ENCODE data around the gene ARL5A. TPM values are rescaled to one million over a fixed set of nuclear protein-coding genes. Genes with fewer than 3 reads are reported as not detected.
A peak's percentile ranks its signal among the peaks of the same experiment; 100 is the strongest.

ARL5A gene
- total RNA-seq, 2 donors from 2014 or later, result 21.3 to 21.4 TPM

DNA sequence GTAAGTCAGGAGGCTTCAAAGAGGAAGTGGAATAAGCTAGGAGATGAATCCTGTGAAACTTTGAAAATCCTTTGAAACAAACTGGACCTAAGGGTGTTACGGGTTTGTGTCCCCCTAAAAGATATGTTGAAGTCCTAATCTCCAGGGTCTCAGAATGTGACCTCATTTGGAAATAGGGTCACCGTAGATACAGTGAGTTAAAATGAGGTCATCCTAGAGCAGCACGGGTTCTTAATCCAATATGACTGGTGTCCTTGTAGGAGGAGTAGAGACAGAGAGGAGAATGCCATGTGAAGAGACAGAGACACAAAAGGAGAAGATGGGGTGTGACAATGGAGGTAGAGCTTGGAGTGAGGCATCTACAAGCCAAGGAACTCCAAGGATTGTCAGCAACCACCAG, 67.0 kb downstream of the ARL5A start:
- Histone ChIP-seq H3K27me3 (no peaks in the 10 kb centered on the region), H3K27ac (no peak overlapping the region), H3K9me3 (no peaks in the 10 kb centered on the region), H3K4me3 (no peak overlapping the region), H3K36me3 (replicated peaks in 1 of 2; ENCODE audit: insufficient read depth in 1 of 2, low read depth in 2 of 2) (no peaks in the 10 kb centered on the region), H3K4me1 (peaks cover 10% of the 10 kb centered on the region)
- DNase-seq (no peak), ATAC-seq (no peak)
- intact Hi-C loops (cut with DNase I), result no loop called here
- TF ChIP-seq POLR2A (IDR thresholded peaks at IDR 0.05), result no peak
- TF ChIP-seq, protein P1, sequence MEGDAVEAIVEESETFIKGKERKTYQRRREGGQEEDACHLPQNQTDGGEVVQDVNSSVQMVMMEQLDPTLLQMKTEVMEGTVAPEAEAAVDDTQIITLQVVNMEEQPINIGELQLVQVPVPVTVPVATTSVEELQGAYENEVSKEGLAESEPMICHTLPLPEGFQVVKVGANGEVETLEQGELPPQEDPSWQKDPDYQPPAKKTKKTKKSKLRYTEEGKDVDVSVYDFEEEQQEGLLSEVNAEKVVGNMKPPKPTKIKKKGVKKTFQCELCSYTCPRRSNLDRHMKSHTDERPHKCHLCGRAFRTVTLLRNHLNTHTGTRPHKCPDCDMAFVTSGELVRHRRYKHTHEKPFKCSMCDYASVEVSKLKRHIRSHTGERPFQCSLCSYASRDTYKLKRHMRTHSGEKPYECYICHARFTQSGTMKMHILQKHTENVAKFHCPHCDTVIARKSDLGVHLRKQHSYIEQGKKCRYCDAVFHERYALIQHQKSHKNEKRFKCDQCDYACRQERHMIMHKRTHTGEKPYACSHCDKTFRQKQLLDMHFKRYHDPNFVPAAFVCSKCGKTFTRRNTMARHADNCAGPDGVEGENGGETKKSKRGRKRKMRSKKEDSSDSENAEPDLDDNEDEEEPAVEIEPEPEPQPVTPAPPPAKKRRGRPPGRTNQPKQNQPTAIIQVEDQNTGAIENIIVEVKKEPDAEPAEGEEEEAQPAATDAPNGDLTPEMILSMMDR (IDR thresholded peaks at IDR 0.05), result no peak
- 82 to 85% methylated on average over 3 of the region's 3 CpGs for WGBS, 2 donors

DNA sequence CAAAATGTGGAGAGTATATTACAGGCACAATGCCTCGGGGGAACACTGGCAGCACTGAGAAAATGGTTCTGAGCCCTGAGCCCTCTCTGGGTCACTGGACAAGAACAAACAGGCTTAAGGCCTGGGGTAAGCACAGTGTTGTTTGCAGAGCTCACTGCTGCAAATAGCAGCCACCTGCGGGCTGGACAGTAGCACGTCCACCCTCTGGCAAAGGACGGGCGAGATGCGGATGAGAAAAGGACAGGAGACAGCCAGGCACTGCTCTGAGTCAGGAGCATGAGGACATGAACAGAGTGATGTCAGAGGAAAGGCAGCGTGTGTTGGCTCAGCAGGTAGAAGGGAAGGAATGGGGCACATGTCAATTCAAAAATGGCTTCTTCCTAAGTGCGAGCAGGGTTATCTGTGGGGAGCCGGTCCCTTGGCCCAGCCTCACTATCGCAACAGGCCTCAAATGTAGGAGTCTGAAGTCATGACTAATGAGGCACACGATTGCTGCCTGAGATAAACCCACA, 68.0 kb downstream of the ARL5A start:
- Histone ChIP-seq H3K4me1 (peaks cover 10% of the 10 kb centered on the region), H3K4me3 (no peak overlapping the region), H3K27me3 (no peaks in the 10 kb centered on the region), H3K27ac (no peak overlapping the region), H3K9me3 (no peaks in the 10 kb centered on the region), H3K36me3 (replicated peaks in 1 of 2; ENCODE audit: insufficient read depth in 1 of 2, low read depth in 2 of 2) (no peaks in the 10 kb centered on the region)
- ATAC-seq, result no peak
- 88 to 89% methylated on average over 11 of the region's 11 CpGs for WGBS, 2 donors
- intact Hi-C loops (cut with DNase I), result no loop called here
- no peak for TF ChIP-seq POLR2A (IDR thresholded peaks at IDR 0.05)
- TF ChIP-seq, protein P1 (IDR thresholded peaks at IDR 0.05), result no peak
- no peak for DNase-seq

DNA sequence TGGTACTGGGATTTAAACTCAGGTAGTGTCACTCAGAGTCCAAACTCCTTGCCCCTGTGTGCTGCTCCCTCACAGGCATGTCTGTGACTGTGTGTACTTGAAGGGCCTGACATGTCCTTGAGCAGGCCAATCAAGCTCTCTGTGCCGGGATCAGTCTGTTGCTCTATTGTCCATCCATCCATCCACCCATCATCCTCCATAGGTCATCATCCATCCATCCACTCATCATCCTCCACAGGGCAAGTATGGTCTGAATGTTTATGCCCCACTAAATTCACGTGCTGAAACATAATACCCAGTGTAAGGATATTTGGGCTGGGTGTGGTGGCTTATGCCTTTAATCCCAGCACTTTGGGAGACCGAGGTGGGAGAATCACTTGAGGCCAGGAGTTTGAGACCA, 69.5 kb downstream of the ARL5A start:
- H3K27me3 ChIP-seq, result no peaks in the 10 kb centered on the region
- no peak overlapping the region for H3K4me3 ChIP-seq
- DNase-seq, result no peak
- H3K36me3 ChIP-seq (replicated peaks in 1 of 2; ENCODE audit: insufficient read depth in 1 of 2, low read depth in 2 of 2), result no peaks in the 10 kb centered on the region
- TF ChIP-seq, protein P1 (IDR thresholded peaks at IDR 0.05), result no peak
- no peak for TF ChIP-seq POLR2A (IDR thresholded peaks at IDR 0.05)
- no peaks in the 10 kb centered on the region for H3K9me3 ChIP-seq
- H3K27ac ChIP-seq, result no peak overlapping the region
- no peak for ATAC-seq
- intact Hi-C loops (cut with DNase I), result no loop called here
- peaks cover 10% of the 10 kb centered on the region for H3K4me1 ChIP-seq
- WGBS, 2 donors, result 69 to 88% methylated on average over 3 of the region's 3 CpGs

DNA sequence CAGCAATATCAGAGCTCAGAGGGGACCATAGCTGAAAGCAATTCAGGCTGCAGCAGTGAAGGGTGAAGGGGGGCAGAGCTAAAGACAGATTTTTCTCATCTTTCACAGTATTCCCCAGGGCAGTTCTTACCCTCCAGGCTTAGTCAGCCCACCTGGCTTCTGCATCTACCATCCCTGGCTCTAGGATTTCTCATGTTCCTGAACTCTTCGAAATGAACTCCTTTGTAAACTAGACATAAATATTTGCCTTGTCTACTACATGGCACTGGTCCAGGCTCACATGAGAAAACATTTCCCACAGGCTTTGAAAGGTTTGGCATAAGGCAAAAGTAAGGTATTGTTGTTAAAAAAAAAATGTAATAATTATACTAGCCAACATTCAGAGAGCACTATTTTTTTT, 70.4 kb downstream of the ARL5A start:
- no peaks in the 10 kb centered on the region for H3K27me3 ChIP-seq
- H3K27ac ChIP-seq, result no peak overlapping the region
- H3K4me1 ChIP-seq, result peaks cover 10% of the 10 kb centered on the region
- no peaks in the 10 kb centered on the region for H3K36me3 ChIP-seq (replicated peaks in 1 of 2; ENCODE audit: insufficient read depth in 1 of 2, low read depth in 2 of 2)
- 8 to 9% methylated on average over 1 of the region's 1 CpG for WGBS, 2 donors
- TF ChIP-seq, protein P1 (IDR thresholded peaks at IDR 0.05), result no peak
- TF ChIP-seq POLR2A (IDR thresholded peaks at IDR 0.05), result no peak
- ATAC-seq (no peak), DNase-seq (peak in 3 of 4 donors; percentile 25 to 46 (median 29))
- H3K4me3 ChIP-seq, result no peak overlapping the region
- intact Hi-C loops (cut with DNase I), result no loop called here
- H3K9me3 ChIP-seq, result no peaks in the 10 kb centered on the region

DNA sequence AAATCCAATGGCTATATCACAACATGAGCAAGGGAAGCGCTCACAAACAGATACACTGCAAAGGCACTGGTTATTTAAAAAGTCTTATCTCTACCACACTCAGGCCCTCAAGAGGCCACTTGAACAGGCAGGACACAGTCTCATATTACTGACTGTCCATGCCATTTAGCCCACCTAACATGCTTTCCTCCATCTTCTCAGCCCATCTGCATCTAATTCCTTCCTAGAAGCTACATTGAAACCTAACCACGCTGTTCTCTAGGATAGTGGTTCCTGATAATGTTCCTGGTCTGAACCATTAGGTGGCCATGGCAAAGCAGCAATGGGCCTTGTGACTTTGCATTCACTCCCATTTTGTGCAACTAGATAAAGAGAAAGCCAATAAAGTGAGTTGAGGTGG, 71.4 kb downstream of the ARL5A start:
- no peaks in the 10 kb centered on the region for H3K9me3 ChIP-seq
- no peak overlapping the region for H3K27ac ChIP-seq
- intact Hi-C loops (cut with DNase I), result no loop called here
- 93 to 100% methylated on average over 2 of the region's 2 CpGs for WGBS, 2 donors
- H3K4me3 ChIP-seq, result no peak overlapping the region
- TF ChIP-seq, protein P1 (IDR thresholded peaks at IDR 0.05), result no peak
- no peak for TF ChIP-seq POLR2A (IDR thresholded peaks at IDR 0.05)
- peaks cover 10% of the 10 kb centered on the region for H3K4me1 ChIP-seq
- H3K36me3 ChIP-seq (replicated peaks in 1 of 2; ENCODE audit: insufficient read depth in 1 of 2, low read depth in 2 of 2), result no peaks in the 10 kb centered on the region
- DNase-seq, result no peak
- no peak for ATAC-seq
- H3K27me3 ChIP-seq, result no peaks in the 10 kb centered on the region

Data from body of pancreas (tissue), 4 donors.